ENCODE results near the gene PLCH1.

DNA sequence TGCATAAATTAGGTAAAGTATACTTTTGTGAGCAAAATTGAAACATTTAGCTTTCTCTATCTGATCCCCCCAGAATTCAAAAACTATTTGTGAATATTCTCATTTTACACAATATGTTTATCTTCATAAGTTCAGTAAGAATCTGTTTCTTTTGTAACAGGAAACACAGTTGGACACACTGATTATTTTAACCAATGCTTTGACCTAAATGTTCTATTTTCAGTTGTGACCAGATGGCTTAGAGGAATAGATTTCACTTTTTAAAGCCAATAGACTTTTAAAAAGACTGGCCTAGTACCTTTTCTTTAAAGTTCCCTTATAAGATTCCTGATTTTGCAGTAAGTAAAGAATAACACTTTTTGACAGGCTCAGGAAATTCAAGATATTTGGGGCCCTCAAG lies 377.4 kb downstream of the PLCH1 start:
- TF ChIP-seq, protein P1, sequence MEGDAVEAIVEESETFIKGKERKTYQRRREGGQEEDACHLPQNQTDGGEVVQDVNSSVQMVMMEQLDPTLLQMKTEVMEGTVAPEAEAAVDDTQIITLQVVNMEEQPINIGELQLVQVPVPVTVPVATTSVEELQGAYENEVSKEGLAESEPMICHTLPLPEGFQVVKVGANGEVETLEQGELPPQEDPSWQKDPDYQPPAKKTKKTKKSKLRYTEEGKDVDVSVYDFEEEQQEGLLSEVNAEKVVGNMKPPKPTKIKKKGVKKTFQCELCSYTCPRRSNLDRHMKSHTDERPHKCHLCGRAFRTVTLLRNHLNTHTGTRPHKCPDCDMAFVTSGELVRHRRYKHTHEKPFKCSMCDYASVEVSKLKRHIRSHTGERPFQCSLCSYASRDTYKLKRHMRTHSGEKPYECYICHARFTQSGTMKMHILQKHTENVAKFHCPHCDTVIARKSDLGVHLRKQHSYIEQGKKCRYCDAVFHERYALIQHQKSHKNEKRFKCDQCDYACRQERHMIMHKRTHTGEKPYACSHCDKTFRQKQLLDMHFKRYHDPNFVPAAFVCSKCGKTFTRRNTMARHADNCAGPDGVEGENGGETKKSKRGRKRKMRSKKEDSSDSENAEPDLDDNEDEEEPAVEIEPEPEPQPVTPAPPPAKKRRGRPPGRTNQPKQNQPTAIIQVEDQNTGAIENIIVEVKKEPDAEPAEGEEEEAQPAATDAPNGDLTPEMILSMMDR (IDR thresholded peaks at IDR 0.05): no peak
- no peak for TF ChIP-seq POLR2A (IDR thresholded peaks at IDR 0.05)
- TF ChIP-seq EP300 (IDR thresholded peaks at IDR 0.05): no peak

All from tibial nerve (tissue), 4 donors.